Activated CD4-positive, alpha-beta memory T cell treated with anti-CD3 and anti-CD28 coated beads for 36 hours (primary cell): ENCODE measurements around the gene SURF1. TPM values are rescaled to one million over a fixed set of nuclear protein-coding genes. Genes with fewer than 3 reads are reported as not detected.
"Not testable (repeated sequence)": the region's sequence is repeated elsewhere in the genome, so short reads cannot be mapped to it uniquely, and the experiment has no call there.

ENCODE experiments used
- CTCF ChIA-PET: fragments of 350-600 bp; sonication (Branson Sonifier 250); formaldehyde crosslinking; loops from one replicate; lab custom pipeline; 2021; ENCODE audit warnings: antibody characterized with exemption, inconsistent platforms; lab: Charles Lee
- POLR2A ChIA-PET: fragments of 350-600 bp; sonication (Branson Sonifier 250); formaldehyde crosslinking; loops from one replicate; lab custom pipeline; 2021; ENCODE audit warnings: antibody characterized with exemption; lab: Charles Lee
- DNase-seq: peaks from one replicate; pipeline ENCODE4 v3.0.0-alpha.2; 2020
- H3K27ac Mint-ChIP-seq: one replicate; pipeline ENCODE4 v1.8.0; 2021; ENCODE audit warnings: mixed read lengths
- H3K27me3 Mint-ChIP-seq: one replicate; pipeline ENCODE4 v1.8.0; 2021; ENCODE audit warnings: mixed read lengths
- H3K36me3 Mint-ChIP-seq: one replicate; pipeline ENCODE4 v1.8.0; 2021; ENCODE audit warnings: mixed read lengths
- H3K4me1 Mint-ChIP-seq: one replicate; pipeline ENCODE4 v1.8.0; 2021; ENCODE audit warnings: low read depth, mixed read lengths
- H3K4me3 Mint-ChIP-seq: one replicate; pipeline ENCODE4 v1.8.0; 2021; ENCODE audit warnings: mild to moderate bottlenecking, mixed read lengths
- H3K9me3 Mint-ChIP-seq: one replicate; pipeline ENCODE4 v1.8.0; 2021; ENCODE audit warnings: mixed read lengths
- intact Hi-C: fragments of 100-400 bp; cut with micrococcal nuclease; formaldehyde crosslinking; loops from one replicate; pipeline ENCODE4 v1.15.1; 2023
- total RNA-seq, 2 experiments: library from RNA; stranded (reverse); gene quantifications; one replicate each; pipeline ENCODE4 v1.2.3, GENCODE V29; 2021

The SURF1 gene
- total RNA-seq, 2 experiments from 2014 or later = 24.7 to 26.0 TPM

DNA sequence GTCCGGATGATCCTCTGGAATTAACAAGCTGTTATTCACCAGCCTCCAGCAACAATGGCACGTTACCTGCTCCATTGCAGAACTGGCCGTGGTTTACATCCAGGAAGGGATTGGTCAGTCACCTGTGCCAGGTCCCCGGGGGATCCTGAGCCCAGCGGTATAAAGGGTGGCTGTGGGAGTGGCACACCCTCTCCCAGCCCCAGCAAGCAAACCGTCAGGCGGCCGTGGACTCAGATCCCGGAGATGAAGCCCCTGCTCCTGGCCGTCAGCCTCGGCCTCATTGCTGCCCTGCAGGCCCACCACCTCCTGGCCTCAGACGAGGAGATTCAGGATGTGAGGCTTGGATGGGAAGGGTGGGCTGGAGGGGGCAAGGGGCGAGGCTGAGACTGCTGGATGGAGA lies 38.7 kb downstream of the SURF1 start:
- H3K27me3 Mint-ChIP-seq, H3K4me3 Mint-ChIP-seq, H3K27ac Mint-ChIP-seq, POLR2A ChIA-PET, H3K4me1 Mint-ChIP-seq, H3K36me3 Mint-ChIP-seq, H3K9me3 Mint-ChIP-seq, intact Hi-C loops, CTCF ChIA-PET, DNase-seq: not testable (repeated sequence)

DNA sequence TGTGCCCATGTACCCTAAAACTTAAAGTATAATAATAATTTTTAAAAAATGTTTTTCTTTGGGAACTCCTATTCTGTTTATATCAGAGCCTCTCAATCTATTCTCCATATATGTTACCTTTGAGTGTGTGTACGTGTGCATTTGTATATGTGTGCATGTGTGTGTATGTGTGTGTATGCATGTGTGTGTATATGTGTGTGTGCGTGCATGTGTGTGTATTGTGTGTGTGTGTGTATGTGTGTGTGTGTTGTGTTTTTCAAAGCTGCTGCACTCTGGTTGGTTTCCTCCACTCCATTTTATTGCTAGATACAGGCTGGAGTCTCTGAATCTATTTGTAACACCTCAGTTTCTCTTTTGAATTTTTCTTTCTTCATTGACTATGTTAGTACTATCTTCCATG lies 40.3 kb downstream of the SURF1 start:
- POLR2A ChIA-PET = no interaction called here
- no peak for DNase-seq
- no peak overlapping the region for H3K4me3 Mint-ChIP-seq
- no peaks in the 10 kb centered on the region for H3K36me3 Mint-ChIP-seq
- H3K9me3 Mint-ChIP-seq = no peaks in the 10 kb centered on the region
- CTCF ChIA-PET = no interaction called here
- no peak overlapping the region for H3K27ac Mint-ChIP-seq
- no peaks in the 10 kb centered on the region for H3K4me1 Mint-ChIP-seq
- peaks cover 2% of the 10 kb centered on the region for H3K27me3 Mint-ChIP-seq
- intact Hi-C loops = no loop called here

DNA sequence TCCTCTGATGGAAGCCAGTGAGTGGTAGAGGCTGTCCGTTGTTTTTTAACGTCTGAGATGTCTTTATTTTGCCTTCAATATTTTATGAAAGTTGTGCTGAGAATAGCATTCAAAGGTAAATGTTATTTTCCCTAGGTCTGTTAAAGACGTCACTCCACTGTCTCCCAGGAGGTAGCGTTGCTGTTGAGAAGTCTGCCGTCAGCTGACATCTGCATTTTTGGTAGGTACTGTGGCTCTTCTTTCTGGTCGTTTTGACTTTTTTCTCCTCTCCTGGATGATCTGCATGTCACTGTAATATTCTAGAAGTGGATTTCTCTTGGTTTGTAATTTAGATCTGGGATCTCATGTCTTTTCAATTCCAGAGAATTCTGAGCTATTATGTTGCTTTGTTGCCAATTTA lies 46.7 kb downstream of the SURF1 start:
- no peaks in the 10 kb centered on the region for H3K36me3 Mint-ChIP-seq
- peaks cover 11% of the 10 kb centered on the region for H3K27me3 Mint-ChIP-seq
- no peak overlapping the region for H3K27ac Mint-ChIP-seq
- ChIA-PET CTCF (no interaction called here), POLR2A (no interaction called here)
- H3K9me3 Mint-ChIP-seq = no peaks in the 10 kb centered on the region
- H3K4me3 Mint-ChIP-seq = no peak overlapping the region
- DNase-seq = no peak
- intact Hi-C loops = no loop called here
- H3K4me1 Mint-ChIP-seq = no peaks in the 10 kb centered on the region

DNA sequence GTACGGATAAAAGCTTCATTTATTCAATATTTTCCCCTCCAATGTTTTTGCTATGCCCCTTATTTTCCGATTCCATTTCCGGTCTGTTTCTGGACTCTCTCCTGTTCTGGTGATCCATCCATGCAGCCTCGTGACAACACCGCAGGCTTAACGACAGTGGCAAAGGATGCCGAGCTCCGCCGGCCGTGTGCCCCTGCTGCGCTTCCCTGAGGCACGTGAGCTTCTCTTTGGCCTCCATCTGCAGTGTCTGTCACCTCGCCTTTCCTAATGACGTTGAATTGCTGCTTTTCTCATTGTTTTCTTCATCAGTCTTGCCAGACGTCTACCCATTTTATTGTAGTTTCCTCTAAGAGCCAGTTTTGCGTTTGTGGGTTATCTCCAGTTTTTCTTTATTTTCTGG lies 49.0 kb downstream of the SURF1 start:
- intact Hi-C loops = no loop called here
- POLR2A ChIA-PET = no interaction called here
- no peaks in the 10 kb centered on the region for H3K4me1 Mint-ChIP-seq
- no peak overlapping the region for H3K27ac Mint-ChIP-seq
- H3K4me3 Mint-ChIP-seq = no peak overlapping the region
- H3K27me3 Mint-ChIP-seq = peaks cover 11% of the 10 kb centered on the region
- CTCF ChIA-PET = no interaction called here
- DNase-seq = no peak
- H3K9me3 Mint-ChIP-seq = no peaks in the 10 kb centered on the region
- no peaks in the 10 kb centered on the region for H3K36me3 Mint-ChIP-seq

DNA sequence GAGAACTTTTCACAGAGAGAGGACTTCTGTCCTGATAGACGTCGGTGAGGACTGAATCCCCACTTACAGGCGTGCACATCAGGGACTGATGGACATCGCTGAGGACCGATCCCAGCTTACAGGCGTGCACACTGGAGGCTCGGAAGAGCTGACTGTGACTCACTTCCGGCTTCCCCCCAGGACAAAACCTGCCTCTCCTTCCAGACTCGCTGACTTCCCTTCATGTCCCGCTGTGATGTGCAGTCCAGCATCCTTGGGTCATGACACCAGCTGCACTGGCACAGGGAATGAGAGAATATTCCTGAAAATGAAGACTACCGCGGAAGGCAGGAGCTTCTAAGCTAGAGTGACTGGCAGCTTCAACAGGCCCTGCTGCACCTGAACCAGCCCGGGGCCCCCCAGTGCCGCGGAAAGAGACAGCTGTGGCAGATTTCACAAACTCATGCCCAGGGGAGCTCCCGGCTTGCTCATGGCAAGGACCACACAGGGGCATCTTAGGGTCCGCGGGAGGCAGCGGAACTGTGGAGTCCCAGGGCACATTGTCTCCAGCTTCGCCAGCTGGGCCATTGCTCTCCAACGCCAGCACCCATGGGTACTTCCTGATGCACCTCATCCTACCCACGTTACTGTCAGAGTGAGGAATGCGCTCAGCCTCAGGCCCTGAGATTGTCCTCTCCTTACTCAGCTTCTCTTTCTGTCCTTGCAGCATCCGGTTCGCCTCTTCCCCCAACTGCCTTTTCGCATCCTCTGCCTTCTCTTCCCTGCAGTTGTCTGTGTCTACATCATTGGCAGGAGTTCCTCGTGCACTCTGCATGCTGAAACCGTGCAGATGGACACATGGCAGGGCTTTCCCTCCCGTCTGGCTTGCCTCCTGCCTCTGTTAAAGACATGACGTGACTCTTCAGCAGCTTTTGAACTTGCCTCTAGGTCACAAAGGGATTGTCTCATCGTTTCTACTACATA lies 49.8 kb downstream of the SURF1 start:
- POLR2A ChIA-PET = no interaction called here
- Mint-ChIP-seq H3K36me3 (no peaks in the 10 kb centered on the region), H3K4me3 (no peak overlapping the region)

DNA sequence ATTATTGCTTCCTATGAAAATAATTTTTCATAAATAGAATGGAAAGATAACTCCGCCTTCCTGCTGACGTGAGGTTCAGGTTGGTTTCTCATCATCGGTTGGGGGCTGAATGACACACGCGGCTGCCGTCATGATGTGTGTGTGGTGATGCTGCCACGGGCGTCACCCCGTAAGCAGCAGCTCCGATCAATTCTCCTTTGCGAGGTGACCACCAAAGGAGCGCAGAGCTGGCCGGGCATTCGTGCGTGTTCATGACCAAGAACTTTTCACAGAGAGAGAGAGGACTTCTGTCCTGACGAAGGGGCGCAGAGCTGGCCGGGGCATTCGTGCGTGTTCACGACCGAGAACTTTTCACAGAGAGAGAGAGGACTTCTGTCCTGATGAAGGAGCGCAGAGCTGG lies 50.6 kb downstream of the SURF1 start:
- no peak overlapping the region for H3K27ac Mint-ChIP-seq
- POLR2A ChIA-PET = no interaction called here
- H3K27me3 Mint-ChIP-seq = peaks cover 11% of the 10 kb centered on the region
- no peak overlapping the region for H3K4me3 Mint-ChIP-seq
- intact Hi-C loops = no loop called here
- no peaks in the 10 kb centered on the region for H3K36me3 Mint-ChIP-seq
- DNase-seq = no peak
- H3K4me1 Mint-ChIP-seq = no peaks in the 10 kb centered on the region
- CTCF ChIA-PET = interaction anchor here (0.9 kb wide), 1 partner anchor 120 kb away, joined by 4 read pairs; no protein-coding TSS in a partner anchor
- no peaks in the 10 kb centered on the region for H3K9me3 Mint-ChIP-seq

More for the DNA sequence above, 49.8 kb downstream of the SURF1 start:
- no peak for DNase-seq
- no peak overlapping the region for H3K27ac Mint-ChIP-seq
- CTCF ChIA-PET = interaction anchor here (0.9 kb wide), 1 partner anchor 121 kb away, joined by 4 read pairs; no protein-coding TSS in a partner anchor
- no peaks in the 10 kb centered on the region for H3K9me3 Mint-ChIP-seq
- intact Hi-C loops = no loop called here
- H3K4me1 Mint-ChIP-seq = no peaks in the 10 kb centered on the region
- H3K27me3 Mint-ChIP-seq = peaks cover 11% of the 10 kb centered on the region

DNA sequence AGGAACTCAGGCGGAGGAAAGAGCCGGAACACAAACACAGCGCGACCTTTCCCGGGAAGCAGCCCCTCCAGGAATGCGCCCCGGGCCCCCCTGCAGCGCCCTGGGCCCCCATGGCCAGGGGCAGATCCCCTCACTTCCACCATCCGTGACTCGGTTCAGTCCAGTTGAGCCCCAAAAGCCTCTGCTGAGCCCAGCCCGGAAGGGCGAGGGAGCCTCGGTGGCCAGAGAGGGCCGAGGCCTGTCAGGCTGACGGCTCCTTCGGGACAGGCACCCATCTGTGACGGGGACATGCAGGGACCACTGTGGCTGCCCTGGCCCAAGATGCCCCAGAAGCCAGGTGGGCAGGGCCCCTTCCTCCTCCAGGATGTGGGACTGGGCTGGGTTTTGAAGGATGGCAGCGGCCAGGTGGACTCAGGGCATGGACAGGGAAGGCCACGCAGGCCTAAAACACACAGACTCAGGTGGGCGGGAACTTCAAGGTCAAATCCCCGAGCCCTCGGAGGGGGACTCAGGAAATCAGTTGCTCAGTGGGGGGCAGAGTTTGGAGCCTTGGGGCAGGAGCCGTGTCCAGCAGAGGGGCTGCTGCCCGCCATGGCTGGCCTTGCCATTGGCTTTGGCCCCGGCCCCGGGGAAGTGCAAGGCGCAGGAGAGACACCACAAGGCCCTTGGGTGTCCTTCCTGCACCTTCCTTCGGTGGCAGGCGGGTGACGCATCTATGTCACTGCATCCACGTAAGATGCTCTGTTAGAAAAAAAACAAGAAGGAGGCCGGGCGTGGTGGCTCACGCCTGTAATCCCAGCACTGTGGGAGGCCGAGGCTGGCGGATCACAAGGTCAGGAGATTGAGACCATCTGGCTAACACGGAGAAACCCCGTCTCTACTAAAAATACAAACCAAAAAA lies 51.6 kb downstream of the SURF1 start:
- no peak for DNase-seq
- Mint-ChIP-seq H3K36me3 (no peaks in the 10 kb centered on the region), H3K27me3 (peaks cover 7% of the 10 kb centered on the region), H3K4me3 (no peak overlapping the region), H3K27ac (no peak overlapping the region), H3K9me3 (no peaks in the 10 kb centered on the region), H3K4me1 (no peaks in the 10 kb centered on the region)
- POLR2A ChIA-PET = no interaction called here
- CTCF ChIA-PET = no interaction called here
- intact Hi-C loops = no loop called here

DNA sequence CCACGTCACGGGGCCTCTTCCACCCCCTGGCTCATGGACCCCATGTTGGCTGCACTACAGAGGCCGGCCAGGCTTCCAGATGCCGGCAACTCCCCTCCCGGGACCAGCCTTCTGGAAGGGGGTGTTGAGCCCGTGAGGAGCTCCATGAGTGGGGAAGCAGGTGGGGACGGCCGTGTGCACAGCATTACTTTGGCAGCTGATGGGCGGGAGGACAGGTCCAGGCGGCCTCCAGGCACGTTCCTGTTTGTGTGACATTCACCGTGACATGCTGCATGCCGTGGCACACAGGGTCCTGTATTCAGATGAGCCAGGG lies 52.2 kb downstream of the SURF1 start:
- POLR2A ChIA-PET = no interaction called here
- DNase-seq = no peak
- Mint-ChIP-seq H3K4me3 (no peak overlapping the region), H3K9me3 (no peaks in the 10 kb centered on the region), H3K36me3 (no peaks in the 10 kb centered on the region), H3K4me1 (no peaks in the 10 kb centered on the region), H3K27ac (no peak overlapping the region), H3K27me3 (peaks cover under 1% of the 10 kb centered on the region)
- CTCF ChIA-PET = no interaction called here
- intact Hi-C loops = no loop called here

DNA sequence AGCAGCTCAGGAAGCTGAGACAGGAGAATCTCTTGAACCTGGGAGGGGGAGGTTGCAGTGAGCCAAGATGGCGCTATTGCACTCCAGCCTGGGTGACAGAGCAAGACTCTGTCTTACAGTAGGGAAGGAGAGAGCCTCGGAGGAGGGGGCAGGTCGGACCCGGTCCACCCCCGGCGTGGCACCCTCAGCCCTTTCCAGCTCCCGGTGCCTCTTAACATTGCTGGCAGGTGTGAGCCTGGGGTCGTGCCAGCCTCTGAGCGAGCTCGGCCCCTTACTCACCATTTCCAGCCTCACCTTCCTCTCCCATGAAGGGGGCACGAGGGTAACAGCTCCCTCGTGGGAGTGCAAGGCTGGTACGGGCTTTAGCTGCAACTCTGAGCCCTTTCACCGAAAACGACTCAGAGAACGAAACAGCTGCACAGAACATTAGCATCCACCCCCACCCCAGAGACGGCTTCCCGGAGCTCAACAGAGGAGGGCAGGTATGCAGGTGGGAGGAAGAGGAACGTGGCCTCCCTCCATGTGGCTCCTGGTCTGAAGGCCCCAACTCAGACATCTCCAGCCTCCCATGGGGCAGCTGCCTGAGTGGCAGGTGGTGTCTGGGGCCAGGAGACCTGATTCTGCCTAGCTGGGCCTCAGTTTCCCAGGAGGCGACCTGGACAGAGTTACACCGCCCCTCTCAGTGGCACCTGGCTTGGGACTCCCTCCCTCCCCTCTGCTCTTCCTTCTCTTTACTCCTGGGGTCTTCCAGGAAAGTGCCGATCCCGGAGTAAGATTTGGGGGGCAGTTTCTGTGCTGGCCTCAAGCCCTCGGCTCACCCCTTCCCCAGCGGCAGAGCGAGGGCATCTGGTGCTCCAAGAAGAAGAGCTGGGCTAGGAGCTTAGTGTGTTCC lies 52.8 kb downstream of the SURF1 start:
- CTCF ChIA-PET = no interaction called here
- Mint-ChIP-seq H3K27me3 (no peaks in the 10 kb centered on the region), H3K9me3 (no peaks in the 10 kb centered on the region), H3K4me3 (no peak overlapping the region), H3K27ac (no peak overlapping the region), H3K4me1 (no peaks in the 10 kb centered on the region), H3K36me3 (no peaks in the 10 kb centered on the region)
- intact Hi-C loops = no loop called here
- DNase-seq = no peak
- POLR2A ChIA-PET = no interaction called here
